GM18505 (cell line): ENCODE measurements around the gene MTA3.
A peak's percentile ranks its signal among the peaks of the same experiment; 100 is the strongest.

Experiments
- ATAC-seq: cut with Tn5 transposase; IDR thresholded peaks from one replicate; pipeline ENCODE4 v1.9.1; 2021; ENCODE audit not compliant: unreplicated experiment
- POLR2A ChIP-seq: IDR thresholded peaks from 4 replicates; pipeline ENCODE4 v1.6.1; 2011; ENCODE audit warnings: borderline replicate concordance; ENCODE audit not compliant: insufficient read depth, insufficient read length; ENCODE audit errors: extremely low read depth

The MTA3 gene

DNA sequence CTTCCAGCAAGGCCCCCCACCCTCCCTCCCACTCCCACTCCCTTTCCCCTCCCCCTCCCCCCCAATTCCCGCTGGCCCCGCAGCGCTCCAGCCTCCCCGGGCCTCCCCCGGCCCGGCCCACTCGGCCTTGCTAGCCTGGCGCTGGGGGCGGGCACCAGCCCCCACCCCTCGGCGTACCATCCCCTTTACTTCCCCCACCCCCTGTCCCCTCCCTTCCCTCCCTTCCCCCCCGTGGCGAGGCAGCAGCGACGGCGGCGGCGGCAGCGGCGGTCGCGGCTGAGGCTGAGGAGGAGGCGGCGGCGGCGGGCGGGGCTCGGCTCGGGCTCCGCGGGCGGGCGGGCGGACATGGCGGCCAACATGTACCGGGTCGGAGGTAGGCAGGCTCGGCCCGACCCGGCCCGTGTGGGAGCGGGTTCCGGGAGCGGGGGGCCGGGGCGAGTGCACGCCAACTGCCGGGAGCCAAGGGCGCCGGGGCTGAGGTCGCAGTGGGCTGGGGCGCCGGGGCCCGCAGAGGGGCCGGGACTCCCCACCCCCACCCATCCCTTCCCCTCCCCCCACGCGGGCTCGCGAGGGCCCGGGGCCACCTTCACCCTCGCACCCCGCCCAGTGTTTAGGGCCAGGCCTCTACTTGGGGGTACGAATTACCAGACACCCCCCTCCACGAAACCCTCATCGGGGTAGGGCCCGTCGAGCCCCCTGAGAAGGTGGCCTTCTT is at the start of gene MTA3:
Gene MTA3, plus strand, starts transcription at position 232 of the 715 bp plus-strand sequence. Its CDS starts 114 bp downstream, at position 346.
- no peak for TF ChIP-seq POLR2A

DNA sequence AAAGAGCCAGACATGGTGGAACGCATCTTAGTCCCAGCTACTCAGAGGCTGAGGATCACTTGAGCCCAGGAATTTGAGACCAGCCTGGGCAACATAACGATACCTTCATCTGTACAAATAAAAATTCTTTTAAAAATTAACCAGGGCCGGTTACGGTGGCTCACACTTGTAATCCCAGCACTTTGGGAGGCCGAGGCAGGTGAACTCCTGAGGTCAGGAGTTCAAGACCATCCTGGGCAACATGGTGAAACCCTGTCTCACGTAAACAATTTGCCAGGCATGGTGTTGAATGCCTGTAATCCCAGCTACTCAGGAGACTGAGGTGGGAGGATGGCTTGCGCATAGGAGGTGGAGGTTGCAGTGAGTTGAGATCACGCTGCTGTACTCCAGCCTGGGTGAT is 48.8 kb upstream of the MTA3 start:
- no peak for TF ChIP-seq POLR2A
- no peak for ATAC-seq

More for the DNA sequence above, at the start of gene MTA3:
- peak; percentile 35 for ATAC-seq

DNA sequence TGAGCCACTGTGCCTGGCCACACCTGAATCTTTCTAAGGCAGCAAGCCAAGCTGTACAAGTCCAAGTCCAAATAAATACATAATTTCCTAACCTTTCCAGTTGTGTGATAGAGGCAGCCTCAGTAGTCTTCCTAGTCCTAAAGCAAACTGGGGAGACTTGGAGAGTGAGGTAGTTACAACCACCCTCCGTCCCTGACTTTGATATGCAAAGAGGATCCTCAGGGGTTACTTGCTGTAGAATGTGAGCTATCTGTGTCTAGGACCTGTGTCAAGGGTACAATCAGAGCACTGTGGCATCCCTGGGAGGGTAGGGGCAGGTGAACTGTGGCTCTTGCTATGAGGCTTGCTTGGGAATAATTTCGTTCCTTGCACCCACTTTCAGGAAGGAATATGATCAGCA is 46.4 kb upstream of the MTA3 start:
- TF ChIP-seq POLR2A = no peak
- ATAC-seq = no peak

DNA sequence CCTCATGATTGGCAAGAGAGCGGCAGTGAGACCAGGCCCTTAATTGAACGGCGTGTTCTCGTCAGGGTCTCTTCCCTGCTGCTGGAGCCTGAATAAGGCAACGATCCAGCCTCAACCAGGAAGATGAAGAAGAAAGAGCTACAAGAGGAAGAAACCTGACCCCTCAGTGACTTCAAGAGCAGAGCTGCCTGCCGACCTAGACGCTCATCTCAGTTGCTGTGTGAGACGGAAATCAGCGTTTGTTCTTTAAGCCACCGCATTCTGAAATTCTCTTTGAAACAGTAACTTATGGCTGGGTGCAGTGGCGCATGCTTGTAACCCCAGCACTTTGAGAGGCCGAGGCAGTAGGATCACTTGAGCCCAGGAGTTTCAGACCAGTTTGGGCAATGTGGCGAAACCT is 45.1 kb upstream of the MTA3 start:
- ATAC-seq = no peak
- TF ChIP-seq POLR2A = no peak

DNA sequence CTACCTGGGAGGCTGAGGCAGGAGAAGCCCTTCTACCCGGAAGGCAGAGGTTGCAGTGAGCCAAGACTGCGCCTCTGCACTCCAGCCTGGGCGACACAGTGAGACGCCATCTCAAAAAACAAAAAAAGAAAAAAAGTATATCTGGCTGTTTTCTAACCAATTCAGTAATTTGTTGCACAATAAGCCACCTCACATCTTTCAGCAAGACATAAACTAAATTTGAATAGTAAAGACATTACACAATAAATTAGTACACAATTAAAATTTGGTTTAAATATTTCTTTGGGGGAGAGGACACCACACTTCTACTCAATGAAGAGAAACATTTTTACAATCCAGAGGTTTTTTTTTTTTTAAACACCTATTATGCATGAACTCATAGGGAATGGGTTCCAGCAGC is 36.0 kb upstream of the MTA3 start:
- ATAC-seq = no peak
- no peak for TF ChIP-seq POLR2A

DNA sequence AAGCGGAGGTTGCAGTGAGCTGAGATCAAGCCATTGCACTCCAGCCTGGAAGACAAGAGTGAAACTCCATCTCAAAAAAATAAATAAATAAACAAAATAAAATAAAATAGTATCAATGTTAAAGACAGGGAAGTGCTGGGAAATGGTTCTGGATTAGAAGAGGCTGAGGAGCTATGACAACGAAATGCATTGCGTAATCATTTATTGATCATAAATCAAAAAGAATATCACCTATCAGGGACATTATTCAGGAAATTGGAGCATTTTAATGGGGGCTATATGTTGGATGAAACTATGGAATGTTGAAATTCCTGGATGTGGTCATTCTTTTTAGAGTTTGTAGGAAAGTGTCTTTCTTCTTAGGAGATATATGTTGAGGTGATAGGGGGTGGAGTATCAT is 30.9 kb upstream of the MTA3 start:
- TF ChIP-seq POLR2A = no peak
- no peak for ATAC-seq

DNA sequence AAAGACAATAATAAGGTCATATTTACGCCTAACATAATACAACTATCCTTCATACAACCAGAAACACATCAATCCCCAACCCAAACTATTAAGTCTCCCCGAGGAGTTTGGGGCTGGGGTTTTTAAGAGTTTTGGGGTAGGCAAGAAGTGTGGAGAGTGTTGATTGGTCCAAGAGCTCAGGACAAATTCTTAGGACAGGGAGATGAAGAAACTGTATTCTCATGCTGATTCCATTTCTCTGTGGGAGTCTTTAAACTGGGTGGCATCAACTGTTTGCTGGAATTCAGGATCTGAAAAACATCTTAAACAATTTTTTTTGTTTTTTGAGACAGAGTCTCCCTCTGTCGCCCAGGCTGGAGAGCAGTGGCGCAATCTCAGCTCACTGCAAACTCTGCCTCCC is 25.6 kb upstream of the MTA3 start:
- TF ChIP-seq POLR2A = no peak
- no peak for ATAC-seq

DNA sequence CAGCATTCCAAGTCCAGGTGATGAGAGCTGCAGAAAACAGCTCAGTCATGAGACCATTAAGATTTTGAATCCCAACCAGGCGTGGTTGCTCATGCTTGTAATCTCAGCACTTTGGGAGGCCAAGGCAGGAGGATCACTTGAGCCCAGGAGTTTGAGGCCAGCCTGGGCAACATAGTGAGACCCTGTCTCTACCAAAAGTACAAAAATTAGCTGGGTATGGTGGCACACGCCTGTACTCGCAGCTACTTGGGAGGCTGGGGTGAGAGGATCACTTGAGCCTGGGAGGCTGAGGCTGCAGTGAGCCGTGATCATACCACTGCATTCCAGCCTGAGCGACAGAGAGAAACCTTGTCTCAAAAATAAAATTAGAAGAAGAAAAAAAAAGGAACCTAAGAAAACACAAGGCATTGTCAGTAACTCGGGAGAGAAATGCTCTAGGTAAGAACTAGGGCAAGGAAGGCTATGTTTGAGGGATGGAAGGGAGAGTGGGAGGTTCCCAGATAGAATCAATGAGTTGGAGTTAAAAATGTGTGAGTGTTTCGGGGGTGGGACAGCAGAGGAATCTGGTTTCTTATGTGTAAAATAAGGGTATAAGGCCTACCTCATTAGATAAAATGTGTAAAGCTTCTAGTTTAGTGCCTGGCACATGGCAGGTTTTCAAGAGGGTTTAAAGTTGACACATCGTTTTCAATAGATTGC is 23.3 kb upstream of the MTA3 start:
- TF ChIP-seq POLR2A = no peak
- ATAC-seq = no peak

DNA sequence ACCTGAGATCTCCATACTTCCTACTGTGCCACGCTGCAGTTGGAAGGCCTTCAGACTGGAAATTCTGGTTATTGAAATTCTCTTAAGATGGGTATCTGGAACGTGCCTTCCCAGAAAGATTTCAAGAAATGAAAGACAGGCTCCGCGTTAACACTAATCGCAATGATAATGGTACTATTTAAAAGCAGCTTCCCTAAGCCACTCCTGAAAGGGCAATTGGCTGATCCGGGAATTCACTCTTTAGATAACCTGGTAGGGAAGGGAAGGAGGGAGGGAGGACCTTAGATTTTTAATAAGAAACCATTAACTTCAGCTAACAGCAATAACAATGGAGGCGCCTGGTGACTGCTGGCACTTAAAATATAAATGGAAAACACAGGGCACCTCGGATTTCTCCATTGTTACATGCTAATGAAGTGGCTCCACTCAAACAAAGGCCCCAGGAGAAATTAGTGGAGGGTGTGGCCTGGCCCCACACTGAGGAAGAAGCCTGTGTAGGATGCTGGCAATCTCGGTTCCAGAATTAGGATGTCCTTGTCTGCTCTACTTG is 22.5 kb upstream of the MTA3 start:
- no peak for TF ChIP-seq POLR2A
- no peak for ATAC-seq

DNA sequence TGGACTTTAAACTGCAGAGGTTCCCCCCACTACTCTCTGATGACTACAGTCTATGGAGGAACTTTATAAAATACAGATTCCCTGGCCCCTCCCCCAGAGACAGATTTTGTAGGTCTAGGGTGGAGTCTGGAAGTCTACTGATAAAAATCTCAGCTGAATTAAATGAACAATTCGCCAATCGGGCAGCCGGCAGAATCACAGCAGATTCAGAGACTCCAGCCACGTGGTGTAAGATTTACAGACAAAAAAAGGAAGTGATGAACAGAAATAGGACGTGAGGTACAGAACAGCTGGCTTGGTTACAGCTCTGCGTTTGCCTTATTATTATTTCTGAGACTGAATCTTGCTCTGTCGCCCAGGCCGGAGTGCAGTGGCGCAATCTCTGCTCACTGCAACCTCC is 21.4 kb upstream of the MTA3 start:
- ATAC-seq = no peak
- TF ChIP-seq POLR2A = no peak

DNA sequence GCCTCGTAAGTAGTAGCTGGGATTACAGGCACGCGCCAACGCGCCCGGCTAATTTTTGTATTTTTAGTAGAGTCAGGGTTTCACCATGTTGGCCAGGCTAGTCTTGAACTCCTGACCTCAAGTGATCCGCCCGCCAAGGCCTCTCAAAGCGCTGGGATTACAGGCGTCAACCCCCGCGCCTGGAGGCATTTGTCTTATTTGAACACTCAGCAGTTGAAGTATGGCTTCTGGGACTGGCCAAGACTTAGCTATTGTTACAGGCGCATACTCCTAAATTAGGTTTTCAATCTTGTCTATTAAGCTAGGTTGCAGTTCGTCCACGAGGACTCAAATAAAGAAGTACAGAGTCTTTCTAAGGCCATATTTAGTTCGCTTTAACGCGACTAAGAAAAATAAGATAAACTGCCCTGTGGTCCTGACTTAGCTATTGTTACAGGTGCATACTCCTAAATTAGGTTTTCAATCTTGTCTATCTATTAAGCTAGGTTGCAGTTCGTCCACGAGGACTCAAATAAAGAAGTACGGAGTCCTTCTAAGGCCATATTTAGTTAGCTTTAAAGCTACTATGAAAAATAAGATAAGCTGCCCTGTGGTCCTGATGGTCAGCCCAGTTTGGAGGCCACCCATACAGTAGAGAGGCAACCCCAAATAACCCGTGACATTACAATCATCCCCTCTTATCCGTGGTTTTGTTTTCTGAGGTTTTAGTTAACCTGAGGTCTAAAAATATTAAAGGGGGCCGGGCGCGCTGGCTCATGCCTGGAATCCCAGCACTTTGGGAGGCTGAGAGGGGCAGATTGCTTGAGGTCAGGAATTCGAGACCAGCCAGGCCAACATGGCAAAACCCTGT is 20.8 kb upstream of the MTA3 start:
- no peak for ATAC-seq

DNA sequence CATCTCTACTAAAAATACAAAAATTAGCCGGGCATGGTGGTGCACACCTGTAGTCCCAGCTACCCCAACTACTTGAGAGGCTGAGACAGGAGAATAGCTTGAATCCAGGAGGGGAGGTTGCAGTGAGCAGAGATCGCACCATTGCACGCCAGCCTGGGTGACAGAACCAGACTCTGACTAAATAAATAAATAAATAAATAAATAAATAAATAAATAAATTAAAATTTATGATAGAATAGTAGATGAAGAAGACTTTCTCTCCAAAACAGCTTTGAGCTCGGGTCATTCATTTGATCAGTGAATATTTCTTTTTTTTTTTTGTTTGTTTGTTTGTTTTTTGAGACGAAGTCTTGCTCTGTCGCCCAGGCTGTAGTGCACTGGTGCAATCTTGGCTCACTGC is 17.6 kb upstream of the MTA3 start:
- no peak for TF ChIP-seq POLR2A
- no peak for ATAC-seq

More for the DNA sequence above, 20.8 kb upstream of the MTA3 start:
- no peak for TF ChIP-seq POLR2A

DNA sequence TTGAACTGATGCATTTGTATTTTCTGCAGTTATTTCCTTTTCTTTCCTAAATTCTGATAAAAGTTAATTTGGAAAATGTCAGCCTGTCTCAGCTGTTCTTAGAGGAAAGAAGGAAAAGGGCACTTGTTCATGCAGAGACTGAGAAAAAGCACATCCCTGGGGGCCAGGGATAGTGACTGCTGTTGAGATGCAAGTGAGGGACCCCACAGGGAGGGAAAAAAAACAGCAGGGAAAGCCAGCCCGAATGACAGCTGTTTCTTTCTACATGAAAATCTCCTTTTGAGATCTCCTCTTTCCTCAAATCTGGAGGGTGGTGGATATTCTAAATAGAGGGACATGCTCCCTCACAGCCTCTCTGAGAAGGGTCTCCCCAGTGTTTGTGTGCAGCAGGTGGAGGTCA is 14.0 kb upstream of the MTA3 start:
- no peak for ATAC-seq
- TF ChIP-seq POLR2A = no peak

DNA sequence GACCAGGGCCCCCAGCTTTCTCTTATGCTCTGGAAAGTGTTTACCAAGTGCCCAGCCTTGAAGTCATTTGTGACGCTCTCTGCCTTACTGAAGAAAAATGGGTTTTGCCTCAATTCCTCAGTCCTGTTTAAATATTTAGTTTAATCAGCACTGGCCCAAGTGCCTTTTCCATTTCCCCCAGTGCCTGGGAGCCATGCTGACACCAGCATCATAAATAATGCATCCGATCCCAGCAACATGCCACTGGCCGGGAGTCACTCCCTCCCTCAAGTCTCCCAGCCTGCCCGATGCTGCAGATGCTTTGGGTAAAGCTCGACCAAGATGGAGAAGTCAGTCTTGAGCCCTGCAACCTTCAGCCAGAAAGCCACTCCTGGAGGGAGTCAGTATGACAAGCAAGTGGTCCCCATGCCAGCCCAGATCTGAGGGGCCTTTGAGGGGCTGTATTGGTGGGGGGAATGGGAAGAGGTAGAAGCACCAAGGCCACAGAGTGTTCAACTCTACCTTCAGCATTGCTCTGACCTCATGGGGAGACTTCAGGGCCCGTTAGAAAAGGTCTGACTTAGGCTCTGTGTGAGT is 12.0 kb upstream of the MTA3 start:
- ATAC-seq = no peak
- TF ChIP-seq POLR2A = no peak

DNA sequence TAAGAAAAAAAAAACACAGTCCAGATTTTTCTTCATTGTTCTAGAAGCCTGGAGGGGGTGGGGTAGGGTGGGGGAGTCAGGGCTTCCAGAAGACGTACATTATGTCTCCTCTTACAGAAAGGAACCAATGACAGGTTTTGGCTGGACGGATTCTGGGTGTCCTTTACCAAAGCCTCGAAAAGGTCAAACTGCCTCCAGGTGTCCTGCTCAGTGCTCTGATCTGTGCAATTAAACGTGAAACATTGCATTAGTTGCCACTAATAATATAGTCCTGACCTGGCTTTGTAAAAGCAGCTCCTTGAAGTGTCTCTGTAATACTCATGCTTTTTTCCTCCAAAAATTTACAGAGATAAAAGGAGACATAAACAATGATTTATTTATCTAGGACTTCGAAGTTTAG is 11.1 kb upstream of the MTA3 start:
- TF ChIP-seq POLR2A = no peak
- ATAC-seq = no peak
